Measurements from ENCODE around the gene RPRD1A.
A peak's percentile ranks its signal among the peaks of the same experiment; 100 is the strongest.
"Not testable (repeated sequence)": the region's sequence is repeated elsewhere in the genome, so short reads cannot be mapped to it uniquely, and the experiment has no call there.

Gene RPRD1A, protein sequence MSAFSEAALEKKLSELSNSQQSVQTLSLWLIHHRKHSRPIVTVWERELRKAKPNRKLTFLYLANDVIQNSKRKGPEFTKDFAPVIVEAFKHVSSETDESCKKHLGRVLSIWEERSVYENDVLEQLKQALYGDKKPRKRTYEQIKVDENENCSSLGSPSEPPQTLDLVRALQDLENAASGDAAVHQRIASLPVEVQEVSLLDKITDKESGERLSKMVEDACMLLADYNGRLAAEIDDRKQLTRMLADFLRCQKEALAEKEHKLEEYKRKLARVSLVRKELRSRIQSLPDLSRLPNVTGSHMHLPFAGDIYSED

DNA sequence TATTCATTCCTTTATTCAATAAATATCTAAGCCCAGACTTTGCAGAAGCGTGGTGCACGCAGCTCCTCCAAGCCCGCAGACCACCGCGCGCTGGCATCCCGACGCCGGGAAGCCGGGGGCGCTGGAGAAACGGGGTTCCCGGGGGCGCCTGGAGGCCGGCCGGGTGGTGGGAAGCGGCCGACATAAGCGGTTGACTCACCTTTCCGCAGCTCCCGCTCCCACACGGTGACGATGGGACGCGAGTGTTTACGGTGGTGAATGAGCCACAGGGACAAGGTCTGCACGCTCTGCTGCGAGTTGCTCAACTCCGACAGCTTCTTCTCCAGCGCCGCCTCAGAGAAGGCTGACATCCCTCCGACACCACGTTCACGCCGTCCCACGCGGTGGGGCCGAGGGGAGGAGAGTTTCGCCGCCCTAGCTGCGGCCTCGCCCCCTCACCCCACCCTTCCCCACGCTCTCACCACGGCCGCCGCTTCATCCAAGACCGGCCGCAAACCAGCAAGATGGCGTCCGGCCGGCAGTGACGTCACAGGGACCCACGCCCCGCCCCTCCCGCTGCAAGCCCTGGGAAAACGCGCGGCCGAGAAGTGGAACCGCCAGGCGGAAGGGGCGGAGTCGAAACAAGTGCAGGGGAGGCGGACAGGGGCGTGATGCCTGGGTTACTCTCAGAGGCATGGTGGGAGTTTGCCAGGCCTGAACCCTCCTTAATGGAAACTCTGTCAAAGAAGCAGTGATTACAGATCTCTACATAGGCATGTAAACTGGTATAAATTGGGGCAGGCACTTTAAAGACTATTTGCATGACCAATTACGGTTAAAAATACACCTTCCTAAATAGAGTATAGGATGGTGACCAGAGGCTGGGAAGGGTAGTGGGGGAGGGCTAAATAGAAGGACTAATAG lies at the start of gene RPRD1A:
Gene RPRD1A (minus strand): TSS at position 505 of the 903 bp plus-strand sequence. CDS start 155 bp downstream, at position 350.
- peak; percentile 87 for DNase-seq

- not testable (repeated sequence) for DNase-seq
Observed at GRCh38 chr18:36116771-36117170, 49.4 kb upstream of the RPRD1A start.

- no peak for DNase-seq
Observed at GRCh38 chr18:36114738-36115137, 47.4 kb upstream of the RPRD1A start.

DNA sequence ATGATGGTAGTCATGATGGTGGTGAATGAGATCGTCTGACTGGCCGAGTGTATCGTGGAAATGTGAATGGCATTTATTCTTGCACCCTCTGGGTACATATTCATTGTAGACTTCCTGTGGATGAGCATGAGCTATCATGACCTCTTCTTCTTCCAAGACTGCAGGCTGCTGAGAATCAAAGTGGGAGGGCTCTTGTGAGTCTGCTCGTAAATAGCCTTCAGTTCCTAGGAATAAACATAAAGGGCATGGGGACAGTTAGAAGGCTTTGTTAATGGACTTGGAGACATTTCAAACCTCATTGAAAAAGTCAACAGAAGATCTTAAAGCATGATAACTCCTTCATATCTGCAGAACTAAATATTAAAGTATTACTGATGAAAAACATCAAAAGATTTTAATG lies 46.9 kb upstream of the RPRD1A start:
- DNase-seq, result no peak

DNA sequence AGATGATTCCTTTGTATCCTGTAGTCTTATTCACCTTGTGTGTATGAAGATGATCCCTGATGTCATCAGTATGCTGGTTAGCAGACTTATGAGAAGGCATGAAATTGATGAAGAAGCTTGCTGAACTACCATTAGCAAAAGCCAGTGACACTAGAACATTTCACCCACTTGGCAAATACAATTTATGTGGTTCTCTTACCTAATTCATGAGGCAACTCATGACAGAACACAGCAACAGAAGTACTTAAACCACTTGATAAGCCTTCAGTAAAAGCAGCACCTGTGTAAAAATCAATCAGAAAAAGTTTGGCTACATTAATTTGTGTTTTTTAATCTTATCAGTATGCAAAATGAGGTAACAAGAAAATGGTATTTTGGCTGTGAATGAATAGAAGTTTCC lies 44.9 kb upstream of the RPRD1A start:
- DNase-seq, result no peak

DNA sequence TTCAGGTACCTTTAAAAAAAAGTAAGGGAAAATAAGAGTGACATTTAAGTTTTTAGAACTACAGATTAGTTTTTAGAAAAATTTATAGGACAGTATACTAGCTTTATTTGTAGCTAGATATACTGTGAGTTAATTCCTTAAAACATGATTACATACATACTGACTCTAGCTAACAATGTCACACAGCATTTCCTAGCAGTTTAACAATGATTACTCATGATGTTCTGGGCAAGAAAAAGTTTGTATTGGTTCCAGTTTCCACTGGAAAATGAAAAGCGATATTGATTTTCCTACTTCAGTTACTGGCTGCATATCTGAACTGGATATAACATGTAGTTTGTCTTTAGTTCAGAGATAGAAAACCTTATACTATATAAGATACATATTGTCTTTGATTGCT lies 42.4 kb upstream of the RPRD1A start:
- no peak for DNase-seq

- DNase-seq, result no peak
Observed at GRCh38 chr18:36108601-36109000, 41.2 kb upstream of the RPRD1A start.

GRCh38 chr18:36108196-36108595 lies 40.8 kb upstream of the RPRD1A start:
- DNase-seq, result no peak

DNA sequence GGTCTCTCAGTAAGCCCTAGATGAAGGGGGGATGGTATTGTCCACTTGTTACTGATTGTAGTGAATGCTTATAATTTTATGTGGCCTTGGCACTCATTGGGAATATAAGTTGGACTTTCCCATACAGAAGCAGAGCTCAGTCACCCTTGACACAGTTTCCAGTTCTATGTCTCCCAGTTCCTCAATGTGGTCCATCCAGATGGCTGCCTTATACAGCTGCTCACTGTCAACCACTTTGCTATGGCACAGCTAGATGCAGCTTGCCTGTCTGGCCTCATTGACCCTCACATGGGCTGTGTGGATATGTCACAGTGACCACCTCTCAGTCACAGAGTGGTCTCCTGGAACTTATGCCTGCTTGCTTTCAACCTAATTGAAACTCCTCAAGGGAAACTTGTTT lies 40.1 kb upstream of the RPRD1A start:
- DNase-seq, result no peak

GRCh38 chr18:36104749-36105148 lies 37.4 kb upstream of the RPRD1A start:
- DNase-seq, result no peak

- DNase-seq, result no peak
Observed at GRCh38 chr18:36101943-36102342, 34.6 kb upstream of the RPRD1A start.

- no peak for DNase-seq
Observed at GRCh38 chr18:36099311-36099710, 32.0 kb upstream of the RPRD1A start.

DNA sequence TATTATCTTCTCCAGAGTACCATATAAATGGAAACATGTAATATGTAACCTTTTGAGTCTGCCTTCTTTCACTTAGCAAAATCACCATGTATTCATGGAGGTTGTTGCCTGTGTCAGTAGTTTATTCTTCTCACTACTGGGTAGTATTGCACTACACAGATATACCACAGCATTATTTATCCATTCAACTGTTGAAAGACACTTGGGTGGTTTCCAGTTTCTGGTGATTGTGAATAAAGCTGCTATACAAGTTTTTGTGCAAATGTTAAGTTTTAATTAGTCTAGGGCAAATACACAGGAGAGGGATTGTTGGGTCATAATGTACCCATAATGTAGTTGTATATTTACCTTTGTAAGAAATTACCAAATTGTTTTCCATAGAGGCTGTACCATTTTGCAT lies 29.6 kb upstream of the RPRD1A start:
- DNase-seq, result no peak

DNA sequence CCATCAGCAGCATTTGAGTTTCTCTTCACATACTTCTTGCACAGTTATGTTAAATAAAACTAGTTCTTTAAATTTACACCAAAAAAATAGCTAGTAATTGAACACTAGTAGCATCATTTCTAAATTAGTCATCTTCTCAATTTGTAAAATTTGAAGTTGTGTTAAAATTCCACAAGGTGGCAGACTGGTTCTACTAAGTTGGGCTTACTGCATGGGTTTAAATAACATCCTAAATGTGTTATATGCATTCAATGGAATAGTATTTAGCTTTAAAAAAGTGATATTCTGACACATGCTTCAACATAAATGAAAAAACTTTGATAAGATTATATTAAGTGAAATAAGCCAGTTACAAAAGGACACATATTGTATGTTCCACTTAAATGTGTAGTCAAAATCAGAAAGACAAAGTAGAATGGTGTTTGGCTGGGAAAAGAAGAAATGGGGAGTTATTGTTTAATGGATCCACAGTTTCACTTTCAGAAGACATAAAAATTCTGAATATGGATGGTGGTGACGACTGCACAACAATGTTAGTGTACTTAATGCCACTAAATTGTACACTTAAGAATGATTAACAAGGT lies 28.7 kb upstream of the RPRD1A start:
- DNase-seq, result peak; percentile 51

DNA sequence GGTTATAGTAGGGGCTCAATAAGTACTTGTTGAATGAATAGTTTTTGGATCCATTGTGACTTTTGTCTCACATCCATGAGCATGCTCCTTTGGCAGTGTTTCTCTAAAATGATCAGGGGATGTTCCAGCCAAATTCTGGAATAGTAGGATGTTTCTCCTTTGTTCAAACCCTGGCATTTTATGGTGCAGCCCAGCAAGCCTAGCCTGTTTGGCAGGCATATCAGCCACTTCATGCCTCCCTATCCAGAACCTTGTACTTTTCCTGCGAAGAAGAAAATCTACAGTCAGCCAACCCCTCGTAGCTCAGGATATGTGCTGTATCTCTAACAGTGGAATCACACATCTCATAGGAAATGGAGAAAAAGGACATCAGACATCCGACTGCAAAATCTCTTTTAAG lies 27.1 kb upstream of the RPRD1A start:
- DNase-seq, result no peak

DNA sequence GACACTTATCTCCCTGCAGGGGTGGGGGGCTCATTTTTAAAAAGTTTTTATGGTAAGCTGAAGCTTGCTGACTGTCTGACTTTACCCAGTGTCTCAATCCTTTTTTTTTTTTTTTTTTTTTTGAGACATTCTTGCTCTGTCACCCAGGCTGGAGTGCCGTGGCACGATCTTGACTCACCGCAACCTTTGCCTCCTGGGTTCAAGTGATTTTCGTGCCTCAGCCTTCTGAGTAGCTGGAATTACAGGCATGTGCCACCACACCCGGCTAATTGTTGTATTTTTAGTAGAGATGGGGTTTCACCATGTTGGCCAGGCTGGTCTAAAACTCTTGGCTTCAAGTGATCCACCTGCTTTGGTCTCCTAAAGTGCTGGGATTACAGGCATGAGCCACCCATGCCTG lies 24.8 kb upstream of the RPRD1A start:
- not testable (repeated sequence) for DNase-seq

DNA sequence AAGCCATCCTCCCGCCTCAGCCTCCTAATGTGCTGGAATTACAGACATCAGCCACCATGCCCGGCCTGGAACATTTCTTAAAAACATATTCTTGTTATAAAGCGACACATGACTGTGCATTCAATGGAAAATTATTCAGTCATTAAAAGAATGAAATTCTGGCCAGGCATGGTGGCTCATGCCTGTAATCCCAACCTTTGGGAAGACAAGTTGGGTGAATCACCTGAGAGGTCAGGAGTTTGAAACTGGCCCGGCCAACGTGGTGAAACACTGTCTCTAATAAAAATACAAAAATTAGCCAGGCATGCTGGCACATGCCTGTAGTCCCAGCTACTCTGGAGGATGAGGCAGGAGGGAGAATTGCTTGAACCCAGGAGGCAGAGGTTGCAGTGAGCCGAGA lies 21.6 kb upstream of the RPRD1A start:
- DNase-seq, result no peak

- no peak for DNase-seq
Observed at GRCh38 chr18:36088256-36088655, 20.9 kb upstream of the RPRD1A start.

GRCh38 chr18:36086186-36086585 lies 18.8 kb upstream of the RPRD1A start:
- DNase-seq, result no peak

DNA sequence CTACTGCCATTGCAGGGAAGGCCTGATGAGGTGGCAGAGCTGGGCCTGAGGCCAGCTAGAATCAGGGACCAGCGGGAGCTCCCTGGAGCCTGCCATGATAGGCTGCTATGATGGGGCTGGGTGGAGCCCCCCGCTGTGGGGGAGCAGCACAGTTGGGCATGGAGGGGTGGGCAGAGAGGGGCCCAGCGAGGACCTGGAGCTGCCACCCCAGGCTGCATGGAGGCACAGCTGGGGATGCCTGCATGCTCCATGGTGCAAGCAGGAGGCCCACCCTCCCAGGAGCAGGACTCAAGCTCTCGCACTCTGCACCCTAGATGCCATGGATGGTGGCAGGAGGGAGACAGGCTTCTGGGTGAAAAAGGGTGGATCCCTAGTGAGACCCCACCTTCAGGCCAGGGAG lies 17.8 kb upstream of the RPRD1A start:
- no peak for DNase-seq

GRCh38 chr18:36083729-36084128 lies 16.4 kb upstream of the RPRD1A start:
- DNase-seq, result no peak

GRCh38 chr18:36081118-36081517 lies 13.8 kb upstream of the RPRD1A start:
- DNase-seq, result not testable (repeated sequence)

DNA sequence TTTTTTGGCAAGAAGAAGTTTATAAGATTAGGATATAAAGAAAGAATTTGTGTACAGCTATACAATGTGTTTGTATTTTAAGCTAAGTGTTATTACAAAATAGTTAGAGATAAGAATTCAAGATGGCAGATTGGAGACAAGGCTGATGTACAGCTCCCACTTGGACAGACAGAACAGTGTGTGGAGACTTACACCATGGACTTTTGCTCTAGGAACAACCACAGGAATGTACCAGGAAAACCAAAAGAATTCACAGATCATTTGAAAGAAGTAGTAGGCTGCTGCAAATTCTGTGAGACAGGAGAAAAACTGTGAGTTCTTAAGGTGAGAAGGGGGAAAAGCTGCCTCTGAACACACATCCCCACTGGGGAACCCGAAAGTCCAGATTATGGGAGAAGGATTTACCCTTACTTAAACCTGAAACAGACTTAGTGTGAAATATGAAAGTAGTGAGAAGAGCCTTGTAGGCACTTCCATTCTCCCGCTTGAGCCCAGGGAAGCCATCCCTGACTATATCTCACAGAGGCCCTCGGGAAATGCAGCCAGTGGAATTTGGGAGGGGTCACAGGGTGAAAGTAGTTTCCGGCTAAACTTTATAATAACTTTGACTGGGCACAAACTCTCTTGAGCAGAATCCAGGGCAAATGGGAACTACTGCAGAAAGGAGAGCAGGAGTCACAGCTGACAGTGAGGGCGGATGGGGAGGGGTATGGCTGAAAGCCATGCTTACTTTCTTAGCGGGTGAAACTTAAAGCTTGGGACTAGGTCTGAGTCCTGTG lies 11.6 kb upstream of the RPRD1A start:
- DNase-seq, result no peak

All from NCI-H1694 (cell line).